Nephron progenitor cell (in vitro differentiated cells): Measurements from ENCODE around the gene HERC5.

Experiments
- DNase-seq: peaks from one replicate; pipeline ENCODE4 v3.0.0; 2021
- H3K27ac Mint-ChIP-seq: 2 replicates; pipeline ENCODE4 v1.8.0; 2021; ENCODE audit warnings: mild to moderate bottlenecking, moderate library complexity, mixed read lengths
- H3K27me3 Mint-ChIP-seq: 2 replicates; pipeline ENCODE4 v1.8.0; 2021; ENCODE audit warnings: mild to moderate bottlenecking, low read depth, mixed read lengths; ENCODE audit not compliant: poor library complexity
- H3K36me3 Mint-ChIP-seq: 2 replicates; pipeline ENCODE4 v1.8.0; 2021; ENCODE audit warnings: low read depth, mixed read lengths
- H3K4me1 Mint-ChIP-seq: 2 replicates; pipeline ENCODE4 v1.8.0; 2021; ENCODE audit warnings: mixed read lengths
- H3K4me3 Mint-ChIP-seq: 2 replicates; pipeline ENCODE4 v1.8.0; 2021; ENCODE audit warnings: mild to moderate bottlenecking, moderate library complexity, mixed read lengths
- H3K9me3 Mint-ChIP-seq: 2 replicates; pipeline ENCODE4 v1.8.0; 2021; ENCODE audit warnings: mild to moderate bottlenecking, moderate library complexity, mixed read lengths
- TF ChIP-seq, protein P1 (sequence below): fragments of 200-600 bp; sonication (generic); IDR thresholded peaks from 2 replicates; pipeline ENCODE4 v1.5.0; 2021; ENCODE audit warnings: antibody characterized with exemption

HERC5 gene

DNA sequence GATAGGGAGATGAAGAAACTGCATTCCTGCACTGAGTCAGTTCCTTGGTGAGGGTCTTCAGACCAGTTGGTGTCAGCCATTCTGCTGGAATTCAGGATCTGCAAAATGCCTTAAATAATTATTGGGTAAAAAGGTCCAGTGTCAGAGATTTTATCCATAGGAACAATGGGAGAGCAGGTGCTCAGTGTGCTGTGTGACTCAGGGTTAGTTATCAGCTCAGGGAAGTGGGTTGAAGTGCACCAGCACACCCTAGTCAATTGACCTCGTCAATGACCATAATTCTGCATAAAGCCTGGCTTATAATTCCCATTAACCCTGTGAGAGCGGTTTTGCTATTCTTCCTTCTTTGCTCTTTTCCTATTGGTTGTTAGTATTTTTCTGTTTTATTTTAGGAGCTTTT, 40.9 kb upstream of the HERC5 start:
- no peak for DNase-seq
- H3K36me3 Mint-ChIP-seq = no peaks in the 10 kb centered on the region
- TF ChIP-seq, protein P1, sequence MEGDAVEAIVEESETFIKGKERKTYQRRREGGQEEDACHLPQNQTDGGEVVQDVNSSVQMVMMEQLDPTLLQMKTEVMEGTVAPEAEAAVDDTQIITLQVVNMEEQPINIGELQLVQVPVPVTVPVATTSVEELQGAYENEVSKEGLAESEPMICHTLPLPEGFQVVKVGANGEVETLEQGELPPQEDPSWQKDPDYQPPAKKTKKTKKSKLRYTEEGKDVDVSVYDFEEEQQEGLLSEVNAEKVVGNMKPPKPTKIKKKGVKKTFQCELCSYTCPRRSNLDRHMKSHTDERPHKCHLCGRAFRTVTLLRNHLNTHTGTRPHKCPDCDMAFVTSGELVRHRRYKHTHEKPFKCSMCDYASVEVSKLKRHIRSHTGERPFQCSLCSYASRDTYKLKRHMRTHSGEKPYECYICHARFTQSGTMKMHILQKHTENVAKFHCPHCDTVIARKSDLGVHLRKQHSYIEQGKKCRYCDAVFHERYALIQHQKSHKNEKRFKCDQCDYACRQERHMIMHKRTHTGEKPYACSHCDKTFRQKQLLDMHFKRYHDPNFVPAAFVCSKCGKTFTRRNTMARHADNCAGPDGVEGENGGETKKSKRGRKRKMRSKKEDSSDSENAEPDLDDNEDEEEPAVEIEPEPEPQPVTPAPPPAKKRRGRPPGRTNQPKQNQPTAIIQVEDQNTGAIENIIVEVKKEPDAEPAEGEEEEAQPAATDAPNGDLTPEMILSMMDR = no peak
- H3K9me3 Mint-ChIP-seq = no peaks in the 10 kb centered on the region
- H3K27me3 Mint-ChIP-seq = no peaks in the 10 kb centered on the region
- H3K4me1 Mint-ChIP-seq = no peaks in the 10 kb centered on the region
- no peak overlapping the region for H3K4me3 Mint-ChIP-seq
- no peak overlapping the region for H3K27ac Mint-ChIP-seq

DNA sequence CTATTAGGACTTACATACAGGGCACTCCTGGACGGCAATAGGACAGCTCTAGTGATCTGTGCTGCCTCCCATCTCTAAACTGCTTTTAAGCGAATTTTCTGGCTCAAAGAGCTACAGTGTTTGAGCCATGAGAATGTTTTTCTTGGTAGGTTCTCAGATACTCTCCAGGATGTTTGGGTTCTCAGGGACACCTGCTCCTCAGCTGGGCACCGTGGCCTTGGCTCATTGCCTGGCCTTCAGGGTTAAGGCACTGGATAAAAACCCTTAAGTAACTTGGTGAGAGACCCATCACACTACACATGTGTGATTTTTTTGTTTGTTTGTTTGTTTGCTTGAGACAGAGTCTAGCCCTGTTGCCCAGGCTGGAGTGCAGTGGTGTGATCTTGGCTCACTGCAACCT, 38.5 kb upstream of the HERC5 start:
- H3K9me3 Mint-ChIP-seq = no peaks in the 10 kb centered on the region
- H3K4me1 Mint-ChIP-seq = no peaks in the 10 kb centered on the region
- H3K27ac Mint-ChIP-seq = no peak overlapping the region
- TF ChIP-seq, protein P1 = no peak
- DNase-seq = no peak
- H3K36me3 Mint-ChIP-seq = no peaks in the 10 kb centered on the region
- no peak overlapping the region for H3K4me3 Mint-ChIP-seq
- H3K27me3 Mint-ChIP-seq = peaks cover 2% of the 10 kb centered on the region

- H3K27me3 Mint-ChIP-seq = peaks cover 2% of the 10 kb centered on the region
- TF ChIP-seq, protein P1 = no peak
Observed at GRCh38 chr4:88419874-88420273, 37.0 kb upstream of the HERC5 start.

GRCh38 chr4:88420844-88421243, 36.1 kb upstream of the HERC5 start:
- Mint-ChIP-seq H3K36me3 (no peaks in the 10 kb centered on the region), H3K27ac (no peak overlapping the region), H3K4me3 (no peak overlapping the region), H3K4me1 (no peaks in the 10 kb centered on the region), H3K27me3 (peaks cover 5% of the 10 kb centered on the region), H3K9me3 (no peaks in the 10 kb centered on the region)
- TF ChIP-seq, protein P1 = no peak
- DNase-seq = no peak

More at GRCh38 chr4:88419874-88420273, 37.0 kb upstream of the HERC5 start:
- no peak overlapping the region for H3K27ac Mint-ChIP-seq
- no peak overlapping the region for H3K4me3 Mint-ChIP-seq
- no peaks in the 10 kb centered on the region for H3K9me3 Mint-ChIP-seq
- H3K4me1 Mint-ChIP-seq = no peaks in the 10 kb centered on the region
- no peaks in the 10 kb centered on the region for H3K36me3 Mint-ChIP-seq
- DNase-seq = no peak

DNA sequence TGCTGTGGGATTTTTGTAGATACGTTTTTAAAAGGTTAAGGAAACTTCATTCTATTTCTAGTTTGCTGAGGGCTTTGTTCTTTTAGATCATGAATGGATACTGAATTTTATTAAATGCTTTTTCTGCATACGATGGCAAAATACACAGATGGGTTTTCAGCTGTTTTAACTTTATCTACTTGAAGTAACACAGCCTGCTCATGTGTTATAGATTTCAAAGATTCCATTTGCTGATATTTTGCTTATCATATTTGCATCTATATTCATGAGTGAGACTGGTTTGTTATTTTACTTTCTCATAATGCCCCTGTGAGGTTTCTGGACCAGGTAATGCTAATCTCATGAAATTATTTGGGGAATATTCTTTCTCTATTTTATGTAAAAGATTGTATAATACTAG, 34.5 kb upstream of the HERC5 start:
- TF ChIP-seq, protein P1 = no peak
- H3K27me3 Mint-ChIP-seq = peaks cover 5% of the 10 kb centered on the region
- no peak for DNase-seq
- no peaks in the 10 kb centered on the region for H3K36me3 Mint-ChIP-seq
- H3K27ac Mint-ChIP-seq = no peak overlapping the region
- no peaks in the 10 kb centered on the region for H3K9me3 Mint-ChIP-seq
- no peak overlapping the region for H3K4me3 Mint-ChIP-seq
- H3K4me1 Mint-ChIP-seq = no peaks in the 10 kb centered on the region

GRCh38 chr4:88429401-88429800, 27.5 kb upstream of the HERC5 start:
- Mint-ChIP-seq H3K4me1 (no peaks in the 10 kb centered on the region), H3K9me3 (peaks cover 7% of the 10 kb centered on the region), H3K4me3 (no peak overlapping the region), H3K27me3 (peaks cover 2% of the 10 kb centered on the region), H3K27ac (no peak overlapping the region), H3K36me3 (peaks cover 4% of the 10 kb centered on the region)
- DNase-seq = no peak
- TF ChIP-seq, protein P1 = no peak
